ENCODE data around the gene ACSS1.

ACSS1 gene

GRCh38 chr20:25046181-25046641, 11.7 kb downstream of the ACSS1 start:
- no peak for DNase-seq (ENCODE audit: low spot score)

GRCh38 chr20:25045343-25045712, 12.6 kb downstream of the ACSS1 start:
- no peak for DNase-seq (ENCODE audit: low spot score)

GRCh38 chr20:25044660-25045342, 13.1 kb downstream of the ACSS1 start:
- no peak for DNase-seq (ENCODE audit: low spot score)

GRCh38 chr20:25044261-25044560, 13.7 kb downstream of the ACSS1 start:
- no peak for DNase-seq (ENCODE audit: low spot score)

GRCh38 chr20:25043499-25044260, 14.3 kb downstream of the ACSS1 start:
- no peak for DNase-seq (ENCODE audit: low spot score)

GRCh38 chr20:25042531-25043498, 15.1 kb downstream of the ACSS1 start:
- no peak for DNase-seq (ENCODE audit: low spot score)

- no peak for DNase-seq (ENCODE audit: low spot score)
Measured at GRCh38 chr20:25041813-25042530, 16.0 kb downstream of the ACSS1 start.

GRCh38 chr20:25040438-25040831, 17.5 kb downstream of the ACSS1 start:
- no peak for DNase-seq (ENCODE audit: low spot score)

- DNase-seq (ENCODE audit: low spot score), result no peak
Measured at GRCh38 chr20:25039697-25040437, 18.1 kb downstream of the ACSS1 start.

GRCh38 chr20:25038591-25039015, 19.3 kb downstream of the ACSS1 start:
- DNase-seq (ENCODE audit: low spot score), result no peak

GRCh38 chr20:25038103-25038410, 19.9 kb downstream of the ACSS1 start:
- no peak for DNase-seq (ENCODE audit: low spot score)

GRCh38 chr20:25037288-25038102, 20.4 kb downstream of the ACSS1 start:
- DNase-seq (ENCODE audit: low spot score), result no peak

- no peak for DNase-seq (ENCODE audit: low spot score)
Measured at GRCh38 chr20:25036331-25036936, 21.5 kb downstream of the ACSS1 start.

- no peak for DNase-seq (ENCODE audit: low spot score)
Measured at GRCh38 chr20:25035921-25036320, 22.0 kb downstream of the ACSS1 start.

- no peak for DNase-seq (ENCODE audit: low spot score)
Measured at GRCh38 chr20:25033924-25034300, 24.0 kb downstream of the ACSS1 start.

GRCh38 chr20:25033265-25033923, 24.5 kb downstream of the ACSS1 start:
- no peak for DNase-seq (ENCODE audit: low spot score)

- no peak for DNase-seq (ENCODE audit: low spot score)
Measured at GRCh38 chr20:25032478-25033264, 25.3 kb downstream of the ACSS1 start.

- no peak for DNase-seq (ENCODE audit: low spot score)
Measured at GRCh38 chr20:25032065-25032477, 25.9 kb downstream of the ACSS1 start.

- DNase-seq (ENCODE audit: low spot score), result no peak
Measured at GRCh38 chr20:25031241-25031640, 26.7 kb downstream of the ACSS1 start.
